NCI-H510A treated with DMSO at 0.1 percent for 48 hours (cell line): ENCODE measurements around the gene IDUA.
A peak's percentile ranks its signal among the peaks of the same experiment; 100 is the strongest.

Experiments used
- DNase-seq: peaks from one replicate; lab custom pipeline; 2025; lab: John Stamatoyannopoulos, UW

Gene IDUA

DNA sequence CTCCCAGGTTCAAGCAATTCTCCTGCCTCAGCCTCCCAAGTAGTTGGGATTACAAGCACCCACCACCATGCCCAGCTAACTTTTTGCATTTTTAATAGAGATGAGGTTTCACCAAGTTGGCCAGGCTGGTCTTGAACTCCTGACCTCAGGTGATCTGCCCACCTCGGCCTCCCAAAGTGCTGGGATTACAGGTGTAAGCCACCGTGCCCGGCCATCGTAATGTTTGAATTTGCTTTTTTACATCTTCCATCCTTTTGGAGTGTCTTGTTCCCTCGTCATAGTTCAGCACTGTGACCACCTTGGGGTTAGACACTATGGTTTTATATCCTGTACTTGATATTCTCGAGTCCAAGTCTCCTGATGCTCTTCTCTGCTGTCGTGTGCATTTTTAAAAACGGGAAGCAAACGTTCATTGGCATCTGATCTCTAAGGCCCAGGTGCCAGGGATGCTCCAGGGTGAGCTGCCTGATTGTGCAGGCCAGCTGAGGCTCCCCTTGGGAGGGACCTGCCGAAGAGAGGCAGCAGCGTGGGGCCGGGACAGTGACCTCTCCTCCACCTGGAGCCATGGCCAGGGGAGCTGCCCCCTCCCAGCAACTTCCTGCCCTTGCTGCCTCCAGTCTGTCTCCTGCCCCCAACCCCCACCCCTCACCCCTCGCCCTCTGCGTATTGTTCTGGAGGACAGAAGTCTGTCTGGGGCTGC, 30.2 kb upstream of the IDUA start:
- DNase-seq, result no peak

DNA sequence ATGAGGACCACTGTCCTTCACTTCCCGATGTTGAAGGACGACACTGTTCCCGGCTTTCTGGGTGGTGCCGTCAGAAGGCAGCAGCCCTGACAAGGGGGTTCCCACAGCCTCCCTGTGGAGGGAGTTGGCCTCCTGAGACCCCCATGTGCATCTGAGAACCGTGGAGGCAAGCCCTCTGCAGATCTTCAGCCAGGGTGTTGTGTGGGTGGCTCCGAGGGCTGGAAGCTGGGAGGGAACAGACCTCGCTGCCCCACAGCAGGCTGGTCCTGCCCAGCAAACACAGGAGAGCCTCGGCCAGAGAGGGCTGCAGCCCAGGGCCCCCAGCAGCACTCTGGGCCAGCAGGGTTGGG, 29.6 kb upstream of the IDUA start:
- no peak for DNase-seq

DNA sequence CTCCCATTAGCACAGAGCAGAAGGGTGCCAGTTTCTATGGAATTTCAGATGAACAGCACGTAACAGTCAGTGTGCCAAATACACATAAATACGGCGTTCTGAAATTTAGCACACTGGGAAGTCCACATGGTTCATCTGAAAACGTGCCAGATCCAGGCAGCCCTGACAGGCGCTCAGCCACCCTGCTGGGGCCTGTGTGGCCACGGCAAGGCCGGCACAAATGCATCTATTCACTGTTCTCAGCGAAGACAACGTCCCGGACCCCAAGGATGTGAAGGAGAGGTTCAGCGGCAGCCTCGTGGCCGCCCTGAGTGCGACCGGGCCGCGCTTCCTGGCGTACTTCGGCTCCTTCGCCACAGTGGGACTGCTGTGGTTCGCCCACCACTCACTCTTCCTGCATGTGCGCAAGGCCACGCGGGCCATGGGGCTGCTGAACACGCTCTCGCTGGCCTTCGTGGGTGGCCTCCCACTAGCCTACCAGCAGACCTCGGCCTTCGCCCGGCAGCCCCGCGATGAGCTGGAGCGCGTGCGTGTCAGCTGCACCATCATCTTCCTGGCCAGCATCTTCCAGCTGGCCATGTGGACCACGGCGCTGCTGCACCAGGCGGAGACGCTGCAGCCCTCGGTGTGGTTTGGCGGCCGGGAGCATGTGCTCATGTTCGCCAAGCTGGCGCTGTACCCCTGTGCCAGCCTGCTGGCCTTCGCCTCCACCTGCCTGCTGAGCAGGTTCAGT, 29.1 kb upstream of the IDUA start:
- DNase-seq, result no peak

DNA sequence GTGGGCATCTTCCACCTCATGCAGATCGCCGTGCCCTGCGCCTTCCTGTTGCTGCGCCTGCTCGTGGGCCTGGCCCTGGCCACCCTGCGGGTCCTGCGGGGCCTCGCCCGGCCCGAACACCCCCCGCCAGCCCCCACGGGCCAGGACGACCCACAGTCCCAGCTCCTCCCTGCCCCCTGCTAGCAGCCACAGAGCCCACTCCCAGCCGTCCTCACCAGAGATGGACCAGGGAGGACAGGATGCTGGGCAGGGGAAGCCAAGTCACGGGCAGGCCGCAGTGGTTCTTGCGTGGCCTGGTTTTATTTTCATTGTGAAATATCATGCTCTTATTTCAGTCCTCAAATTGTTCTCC, 28.6 kb upstream of the IDUA start:
- no peak for DNase-seq

DNA sequence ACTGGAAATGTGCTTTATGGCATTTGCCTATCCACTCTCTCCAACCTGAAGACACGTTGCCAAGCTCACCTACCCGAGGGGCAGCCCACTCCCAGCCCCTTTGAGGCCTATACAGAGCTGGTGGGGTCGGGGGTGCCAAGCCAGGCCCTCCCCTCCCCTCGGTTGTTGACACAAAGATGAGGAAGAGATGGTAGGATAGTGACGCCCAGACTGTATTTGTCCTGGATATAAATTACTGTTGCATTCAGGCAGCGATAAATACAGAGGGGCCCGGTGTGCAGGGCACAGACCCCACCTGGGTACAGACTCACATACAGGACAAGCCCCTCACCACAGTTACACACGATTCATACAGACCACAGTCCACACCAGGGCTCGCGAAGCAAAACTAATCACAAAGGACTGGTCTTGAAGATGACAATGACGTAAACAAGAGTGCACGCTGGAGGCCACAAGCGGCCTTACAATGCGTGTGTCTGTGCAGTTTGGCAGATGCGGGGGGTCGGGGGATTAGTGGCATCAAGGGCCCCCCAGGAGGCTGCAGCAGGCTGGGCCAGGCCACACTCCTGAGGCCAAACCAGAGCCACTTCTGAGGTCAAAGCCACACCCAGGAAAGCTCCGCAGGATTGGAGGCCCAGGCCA, 28.0 kb upstream of the IDUA start:
- no peak for DNase-seq

DNA sequence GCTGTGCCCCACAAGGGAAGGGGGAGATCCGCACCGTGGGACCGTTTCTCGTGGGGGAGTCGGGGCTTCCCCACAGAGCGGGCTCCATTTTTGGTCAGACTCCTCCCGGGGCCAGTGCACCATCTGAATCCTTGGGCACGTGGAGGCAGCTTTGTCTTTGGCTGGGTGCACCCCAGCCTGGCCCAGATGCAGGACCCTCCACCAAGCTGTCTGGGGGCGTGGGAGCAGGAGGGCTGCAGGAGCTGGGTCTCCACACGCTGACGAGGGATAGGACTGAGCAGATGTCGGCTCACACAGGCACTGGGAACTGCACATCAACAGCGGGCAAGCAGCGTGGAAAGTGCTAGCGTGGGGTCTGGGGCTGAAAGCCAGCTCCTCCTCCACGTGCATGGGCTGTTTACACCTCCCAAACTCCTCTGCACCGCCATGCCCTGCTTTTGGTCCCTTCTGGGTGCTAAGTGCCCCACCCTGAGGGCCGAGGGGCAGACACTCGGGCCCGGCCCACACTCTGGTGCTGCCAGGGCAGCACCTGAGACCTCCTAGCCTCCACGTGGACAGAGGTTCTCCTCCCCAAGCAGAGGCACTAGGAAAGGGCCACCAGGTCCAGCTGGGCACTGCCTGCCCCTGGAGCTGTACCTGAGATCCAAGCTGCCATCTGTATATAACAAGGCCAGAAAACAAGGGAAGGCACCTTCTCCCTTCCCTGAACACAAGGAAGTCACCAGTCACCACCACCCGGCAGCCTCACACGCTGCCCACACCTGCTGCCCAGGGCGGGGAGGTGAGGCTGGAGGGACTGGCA, 27.3 kb upstream of the IDUA start:
- no peak for DNase-seq

DNA sequence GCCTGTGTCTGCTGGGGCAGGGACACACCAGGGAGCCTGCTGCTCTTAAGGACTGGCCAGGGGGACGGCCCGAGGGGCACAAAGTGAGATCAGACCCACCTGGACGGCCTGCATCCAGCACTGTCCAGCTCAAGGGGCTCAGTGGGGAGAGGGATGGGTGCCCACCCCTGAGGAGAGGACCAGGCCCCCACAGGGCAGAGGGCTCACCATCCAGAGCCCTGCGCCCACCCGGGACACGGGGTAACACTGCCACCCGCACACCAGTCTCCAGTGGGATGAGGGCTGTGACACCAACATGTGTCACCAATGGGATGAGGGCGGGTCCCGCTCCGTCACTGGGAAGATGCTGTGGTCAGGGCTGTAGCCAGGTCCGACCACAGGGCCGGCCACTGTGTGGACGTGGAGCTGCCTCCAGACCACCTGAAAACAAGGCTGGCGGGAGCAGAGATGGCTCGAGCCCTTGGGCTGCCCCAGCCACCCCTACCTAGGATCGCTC, 26.7 kb upstream of the IDUA start:
- DNase-seq, result no peak

DNA sequence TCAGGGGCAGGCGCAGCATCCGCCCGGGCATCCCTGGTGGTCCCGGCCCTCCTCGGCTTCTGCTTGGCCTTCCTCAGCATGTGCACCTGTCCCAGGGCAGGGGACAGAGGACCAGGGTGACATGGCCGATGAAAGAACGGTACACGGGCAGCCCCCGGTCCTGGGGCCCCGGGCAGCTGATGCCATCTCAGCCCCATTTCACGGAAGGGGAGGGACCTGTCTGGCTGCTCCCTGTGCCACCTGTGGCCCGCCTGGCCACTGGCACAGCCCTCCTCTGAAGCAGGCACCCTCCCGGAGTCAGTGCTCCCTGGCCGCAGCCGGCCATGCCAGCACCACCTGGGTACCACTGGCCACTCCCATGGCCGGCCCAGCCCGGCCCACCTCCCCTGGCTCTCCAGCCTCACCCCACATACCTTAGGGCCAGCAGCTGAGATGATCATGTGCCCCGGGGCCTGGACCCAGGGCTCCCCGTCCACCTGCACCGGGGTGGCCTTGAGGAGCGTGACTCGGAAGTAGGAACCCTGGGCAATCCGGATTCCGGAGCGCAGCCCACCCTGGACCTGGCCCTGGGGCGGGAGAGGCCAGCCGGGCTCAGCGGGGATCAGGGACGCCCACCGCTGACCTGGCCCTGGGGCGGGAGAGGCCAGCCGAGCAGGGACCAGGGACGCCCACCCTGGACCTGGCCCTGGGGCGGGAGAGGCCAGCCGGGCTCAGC, 26.1 kb upstream of the IDUA start:
- no peak for DNase-seq

DNA sequence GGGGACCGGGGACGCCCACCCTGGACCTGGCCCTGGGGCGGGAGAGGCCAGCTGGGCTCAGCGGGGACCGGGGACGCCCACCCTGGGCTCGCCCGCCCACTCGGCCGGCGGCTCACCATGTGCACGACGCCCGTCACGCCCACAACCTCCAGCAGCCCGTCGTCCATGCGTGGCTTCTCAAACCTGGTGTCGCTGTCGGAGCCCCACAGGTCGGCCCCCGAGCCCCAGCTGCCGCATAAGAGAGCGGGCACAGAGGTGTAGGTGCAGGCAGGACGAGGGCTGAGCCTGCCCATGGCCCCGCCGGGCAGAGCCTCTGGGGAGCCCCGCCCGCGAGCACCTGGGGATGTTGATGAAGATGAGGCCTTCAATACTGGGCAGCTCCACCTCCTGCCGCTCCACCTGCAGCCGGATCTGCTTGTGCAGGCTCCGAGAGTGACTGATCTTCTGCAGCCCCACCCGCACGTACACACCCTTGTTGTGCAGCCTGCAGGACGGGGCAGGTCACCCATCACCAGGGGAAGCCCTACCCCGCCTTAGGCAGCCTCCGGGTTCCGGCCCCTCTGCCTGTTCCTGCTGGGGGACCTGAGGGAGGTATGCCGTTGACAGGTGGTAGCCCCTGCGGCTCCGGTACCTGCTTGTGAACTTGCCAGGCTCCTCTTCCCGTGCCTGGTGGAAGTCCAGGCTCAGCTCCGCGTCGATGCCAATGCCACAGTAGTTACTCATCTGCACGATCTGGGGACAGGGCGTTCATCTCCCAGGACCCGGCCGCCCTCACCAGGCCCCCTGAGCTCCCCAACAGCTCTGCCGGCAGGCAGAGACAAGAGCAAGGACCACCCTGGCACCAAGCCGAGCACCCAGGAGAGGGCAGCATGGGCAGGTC, 25.3 kb upstream of the IDUA start:
- DNase-seq, result no peak

DNA sequence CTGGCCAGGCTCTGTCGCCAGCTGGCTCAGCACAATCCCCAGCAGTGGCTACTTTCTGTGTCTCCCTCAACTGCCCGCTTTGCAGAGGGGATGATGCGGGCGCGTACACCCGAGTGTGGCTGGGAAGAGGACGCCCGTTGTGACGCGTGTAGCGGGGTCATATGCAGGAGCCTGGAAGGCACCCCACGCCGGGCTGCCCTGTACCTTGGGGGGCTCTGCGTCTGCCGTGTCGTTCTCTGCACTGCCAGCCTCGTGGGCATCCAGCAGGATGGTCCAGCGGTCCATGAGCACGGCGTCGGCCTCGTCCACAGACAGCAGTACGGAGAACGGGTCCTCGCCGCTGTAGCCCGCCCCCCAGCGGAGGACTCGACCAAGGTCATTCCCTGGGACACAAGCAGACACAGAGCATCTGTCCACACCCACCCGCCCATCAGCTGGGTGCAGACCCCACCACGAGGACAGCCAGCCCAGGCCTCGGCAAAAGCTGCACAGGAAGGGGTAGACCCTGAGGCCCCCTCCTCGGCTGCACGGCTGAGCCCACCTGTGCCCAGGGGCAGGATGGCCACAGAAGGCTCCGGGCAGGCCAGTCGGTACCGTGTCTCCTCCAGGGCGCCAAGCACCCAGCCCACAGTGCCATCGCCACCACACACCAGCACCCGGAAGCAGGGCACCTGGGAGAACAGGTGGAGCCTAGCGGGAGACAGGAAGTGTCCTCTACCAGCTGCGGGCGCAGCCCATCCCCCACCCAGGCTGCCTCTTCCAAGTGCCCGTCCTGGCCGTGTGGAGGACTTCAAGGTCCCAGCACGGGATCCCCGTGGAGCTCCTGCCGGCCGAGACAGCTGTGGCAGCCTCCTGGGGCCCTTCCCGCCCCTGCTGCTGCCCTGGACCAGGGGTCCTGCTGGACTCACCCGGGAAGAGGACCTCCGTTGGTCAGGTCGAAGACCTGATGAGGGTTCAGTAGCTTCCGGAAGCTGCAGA, 24.3 kb upstream of the IDUA start:
- DNase-seq, result peak; percentile 40

DNA sequence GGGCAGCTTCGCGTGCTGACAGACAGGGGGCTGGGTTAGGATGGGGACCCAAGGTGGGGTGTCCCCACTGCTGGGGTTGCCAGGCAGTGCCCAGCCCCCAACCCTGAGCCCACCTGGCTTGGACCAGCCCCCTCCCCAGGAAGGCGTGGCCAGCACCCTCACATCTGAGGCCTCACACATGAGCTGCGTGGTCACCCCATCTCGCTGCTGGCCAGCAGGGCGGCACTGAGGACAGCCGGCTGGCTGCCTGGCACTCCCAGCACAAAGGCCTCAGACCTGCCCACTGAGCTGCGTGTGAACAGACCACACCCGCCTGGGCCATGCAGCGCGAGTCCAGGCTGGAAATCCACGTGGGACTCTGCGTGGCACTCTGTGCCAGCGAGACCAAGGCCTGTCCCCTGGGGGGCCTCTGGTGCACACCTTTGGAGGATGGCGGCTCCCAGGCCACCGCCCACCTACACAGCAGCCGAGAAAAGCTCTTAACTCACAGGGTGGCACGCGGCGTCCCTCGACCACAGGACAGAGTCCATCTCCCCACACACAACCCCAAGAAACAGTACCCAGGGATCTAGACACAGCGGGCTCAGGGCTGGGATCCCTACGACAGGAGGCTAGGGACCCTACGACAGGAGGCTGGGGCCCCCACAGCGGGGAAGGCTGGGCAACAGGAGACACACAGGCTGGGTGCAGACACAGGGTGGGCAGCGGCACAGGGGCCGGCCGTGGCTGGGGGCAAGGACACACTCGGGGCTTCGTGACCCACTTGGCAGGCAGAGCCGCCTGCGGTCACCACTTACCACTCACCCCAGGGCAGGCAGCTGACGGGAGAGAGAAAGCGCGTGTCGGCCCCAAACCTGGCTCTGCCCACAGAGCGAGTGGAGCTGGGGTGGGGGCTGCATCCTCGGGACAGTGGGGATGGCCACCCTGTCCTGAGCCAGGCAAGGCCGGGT, 23.3 kb upstream of the IDUA start:
- no peak for DNase-seq

DNA sequence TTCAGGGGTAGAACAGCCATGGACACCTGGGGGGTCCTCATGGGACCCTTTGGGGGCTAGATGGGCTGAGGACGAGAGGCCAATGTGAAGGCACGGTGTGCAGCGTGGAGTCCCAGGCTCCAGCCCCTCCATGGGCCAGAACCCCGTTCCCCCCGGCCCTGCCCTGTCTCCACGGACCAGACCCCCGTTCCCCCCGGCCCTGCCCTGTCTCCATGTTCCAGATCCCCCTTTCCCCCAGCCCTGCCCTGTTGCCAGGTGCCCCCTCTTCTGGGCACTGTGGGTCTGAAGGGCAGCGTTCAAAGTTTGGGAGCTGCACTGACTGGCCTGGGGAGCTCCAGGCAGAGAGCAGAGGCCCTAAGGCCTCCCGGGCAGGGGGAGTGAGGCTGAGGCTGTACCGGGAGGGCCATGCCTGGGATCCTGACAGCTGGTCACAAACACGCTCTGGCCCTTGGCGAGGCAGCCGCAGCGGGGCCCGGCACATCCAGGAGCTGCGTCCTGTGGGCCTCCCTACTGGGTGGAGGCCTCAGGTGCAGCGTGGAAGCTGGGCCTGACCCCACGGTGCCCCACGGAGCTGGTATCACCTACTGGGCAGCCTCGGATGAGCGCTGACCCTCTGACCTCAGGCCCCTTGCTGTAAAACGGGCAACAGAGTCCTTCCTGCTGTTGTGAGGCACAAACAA, 22.4 kb upstream of the IDUA start:
- DNase-seq, result no peak

DNA sequence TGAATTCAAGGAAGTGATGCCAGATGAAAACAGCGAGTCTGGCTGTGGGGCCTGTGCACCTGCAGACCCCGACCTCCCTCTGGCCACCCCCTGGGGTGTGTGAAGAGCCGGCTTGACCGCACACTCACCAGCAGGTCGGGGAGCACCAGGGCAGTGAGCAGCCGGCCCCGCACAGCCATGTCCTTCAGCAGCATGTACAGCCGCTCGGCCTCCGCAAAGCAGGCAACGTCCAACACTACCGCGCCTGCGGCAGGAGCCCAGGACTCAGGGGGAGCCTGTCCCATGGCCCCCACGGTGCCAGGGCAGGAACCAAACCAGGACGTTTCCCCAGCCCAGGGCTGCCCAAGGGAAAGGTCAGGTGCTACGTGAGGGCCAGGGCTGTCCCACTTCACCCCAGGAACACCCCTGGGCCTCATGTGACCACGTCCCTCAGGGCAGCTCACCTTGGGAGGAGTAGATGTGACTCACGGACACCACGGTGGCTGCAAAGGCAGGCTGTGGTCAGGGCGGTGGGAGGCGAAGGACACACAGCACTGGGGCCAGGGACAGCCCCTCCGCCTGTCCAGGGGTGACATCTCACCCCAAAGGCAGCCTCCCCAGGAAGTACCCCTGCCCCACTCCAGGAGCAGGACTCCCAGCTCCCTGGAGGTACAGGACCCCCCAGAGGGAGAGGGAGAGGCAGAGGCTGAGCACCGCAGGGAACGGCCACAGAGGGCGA, 21.6 kb upstream of the IDUA start:
- DNase-seq, result no peak

DNA sequence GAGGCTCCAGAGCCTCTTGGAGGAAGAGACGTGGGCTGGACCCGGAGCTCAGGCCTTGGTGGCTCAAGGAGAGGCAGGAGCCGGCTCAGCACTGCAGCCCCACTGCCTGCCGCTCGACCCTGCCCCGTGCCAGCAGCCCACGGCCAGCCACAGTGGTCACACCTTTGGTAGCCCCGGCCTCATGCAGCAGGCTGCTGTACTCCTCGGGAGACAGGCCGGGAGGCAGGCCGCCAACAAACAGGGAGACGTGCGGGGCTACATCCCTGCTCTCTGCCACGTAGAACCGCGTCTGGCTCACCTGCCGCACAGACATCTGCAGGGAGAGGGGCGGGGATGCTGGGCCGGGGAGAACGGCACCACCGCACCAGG, 21.1 kb upstream of the IDUA start:
- no peak for DNase-seq

DNA sequence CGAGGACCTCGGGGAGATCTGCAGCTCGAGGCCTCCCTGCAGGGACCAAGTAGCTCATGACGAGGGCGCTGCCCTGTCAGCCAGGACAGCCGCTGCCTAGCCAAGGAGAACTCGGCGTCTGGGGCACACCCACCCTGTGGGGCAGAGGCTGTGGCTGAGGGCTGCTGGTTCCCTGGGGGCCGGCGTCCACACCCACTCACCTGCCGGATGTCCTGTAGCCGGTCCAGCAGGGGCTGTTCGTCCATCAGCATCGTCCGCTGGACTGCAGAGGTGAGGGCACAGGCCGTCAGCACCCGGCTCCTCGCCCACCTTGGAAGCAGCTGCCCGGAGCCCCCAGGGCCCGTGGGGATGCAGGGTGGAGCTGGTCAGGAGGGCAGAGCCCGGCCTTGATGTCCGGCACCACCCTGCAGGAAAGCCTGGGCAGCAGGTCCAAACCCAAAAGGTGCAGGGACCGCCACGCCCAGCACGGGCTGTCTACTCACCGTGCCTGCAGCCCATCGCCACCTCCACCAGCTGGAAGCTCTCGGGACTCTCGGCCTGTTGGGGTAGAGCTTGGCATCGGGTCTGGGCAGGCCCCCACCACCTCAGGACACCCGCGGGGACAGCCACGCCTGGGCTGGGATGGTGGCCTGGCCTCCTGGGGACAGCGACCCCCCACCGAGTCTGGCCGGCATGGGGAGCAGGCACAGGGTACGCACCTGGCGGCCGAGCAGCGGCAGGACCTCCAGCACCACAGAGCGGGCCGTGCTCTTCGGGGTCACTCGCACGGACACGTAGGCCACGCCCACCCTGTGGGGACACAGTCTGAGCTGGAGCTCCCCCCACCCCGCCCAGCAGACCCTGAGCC, 20.4 kb upstream of the IDUA start:
- no peak for DNase-seq
